PC-9 (cell line): Measurements from ENCODE around the gene DUS1L.

Experiments
- CTCF ChIP-seq: fragments of 200-600 bp; sonication (generic); conservative IDR thresholded peaks from 2 replicates; pipeline ENCODE4 v1.6.1; 2017; ENCODE audit warnings: mixed run types, antibody characterized with exemption, mild to moderate bottlenecking, moderate library complexity
- EZH2 ChIP-seq: fragments of 200-600 bp; sonication (generic); IDR thresholded peaks from 2 replicates; pipeline ENCODE4 v1.8.0; 2017; ENCODE audit warnings: antibody characterized with exemption, low read depth

GRCh38 chr17:82025401-82026107 is 40.0 kb downstream of the DUS1L start:
- TF ChIP-seq CTCF (no peak), EZH2 (no peak)
